Lower lobe of right lung (tissue), 2 donors: ENCODE measurements around the gene RFX5. TPM values are rescaled to one million over a fixed set of nuclear protein-coding genes. Genes with fewer than 3 reads are reported as not detected.

Experiments used
- ATAC-seq, 2 donors: fragments of 200-7000 bp; cut with Tn5 transposase; one replicate each; pipeline ENCODE4 v1.9.1; 2020 to 2022; ENCODE audit warnings: mild to moderate bottlenecking in 2 of 2, moderate library complexity in 2 of 2
- DNase-seq: peaks from one replicate; pipeline ENCODE4 v3.0.0-alpha.2; 2020
- H3K27ac ChIP-seq: fragments of 200-600 bp; one replicate; pipeline ENCODE4 v1.8.0; 2022
- H3K27me3 ChIP-seq: fragments of 200-600 bp; one replicate; pipeline ENCODE4 v1.8.0; 2022; ENCODE audit warnings: low read depth
- H3K36me3 ChIP-seq: fragments of 200-600 bp; one replicate; pipeline ENCODE4 v1.8.0; 2022; ENCODE audit warnings: mild to moderate bottlenecking
- H3K4me1 ChIP-seq: fragments of 200-600 bp; one replicate; pipeline ENCODE4 v1.8.0; 2022
- H3K4me3 ChIP-seq: fragments of 200-600 bp; one replicate; pipeline ENCODE4 v1.8.0; 2022; ENCODE audit warnings: mild to moderate bottlenecking
- H3K9me3 ChIP-seq: fragments of 200-600 bp; one replicate; pipeline ENCODE4 v1.8.0; 2022
- CTCF ChIP-seq: fragments of 200-600 bp; IDR thresholded peaks from one replicate; pipeline ENCODE4 v1.8.0; 2022; ENCODE audit warnings: antibody characterized with exemption, mild to moderate bottlenecking
- intact Hi-C: fragments of 100-400 bp; cut with DNase I; formaldehyde crosslinking; loops from one replicate; pipeline ENCODE4 v1.11.0; 2022
- total RNA-seq: library from RNA; stranded (reverse); fragmentation: NEBNext Ultra II Directional; extraction: Animal tissue kit (Norgen Biotek cat#: 25700); gene quantifications from one replicate; pipeline ENCODE4 v1.2.1, GENCODE V29; 2021
- donor health status: DM: no; HTN: yes; CAD: no; lungs with severe emphysema.

RFX5 gene
- total RNA-seq, 1 donor from 2014 or later = 57.6 TPM

- H3K9me3 ChIP-seq = no peaks in the 10 kb centered on the region
- no peak for TF ChIP-seq CTCF
- intact Hi-C loops = no loop called here
- ATAC-seq (no peak), DNase-seq (no peak)
- H3K4me3 ChIP-seq = no peak overlapping the region
- no peaks in the 10 kb centered on the region for H3K27me3 ChIP-seq
- no peak overlapping the region for H3K27ac ChIP-seq
- H3K4me1 ChIP-seq = no peaks in the 10 kb centered on the region
- no peaks in the 10 kb centered on the region for H3K36me3 ChIP-seq
These were observed 37.5 kb upstream of the RFX5 start for GRCh38 chr1:151384584-151384983.

GRCh38 chr1:151377150-151377884 lies 30.3 kb upstream of the RFX5 start:
- peaks cover 7% of the 10 kb centered on the region for H3K4me1 ChIP-seq
- H3K27me3 ChIP-seq = no peaks in the 10 kb centered on the region
- H3K36me3 ChIP-seq = no peaks in the 10 kb centered on the region
- no peaks in the 10 kb centered on the region for H3K9me3 ChIP-seq
- H3K27ac ChIP-seq = no peak overlapping the region
- H3K4me3 ChIP-seq = no peak overlapping the region
- DNase-seq = no peak
- no peak for ATAC-seq
- intact Hi-C loops = no loop called here
- TF ChIP-seq CTCF = no peak

- Histone ChIP-seq H3K4me1 (peaks cover 45% of the 10 kb centered on the region), H3K36me3 (peaks cover 14% of the 10 kb centered on the region), H3K9me3 (no peaks in the 10 kb centered on the region), H3K27me3 (no peaks in the 10 kb centered on the region), H3K27ac (no peak overlapping the region), H3K4me3 (no peak overlapping the region)
- TF ChIP-seq CTCF = no peak
- no peak for ATAC-seq
- DNase-seq = no peak
- intact Hi-C loops = no loop called here
These were observed 26.1 kb upstream of the RFX5 start for GRCh38 chr1:151373196-151373595.

- TF ChIP-seq CTCF = no peak
- H3K4me1 ChIP-seq = peaks cover 49% of the 10 kb centered on the region
- H3K27me3 ChIP-seq = no peaks in the 10 kb centered on the region
- H3K4me3 ChIP-seq = peak within 1 kb of the TSS; percentile 70
- peaks cover 23% of the 10 kb centered on the region for H3K36me3 ChIP-seq
- DNase-seq (peak; percentile 89), ATAC-seq (peak; percentile 86 to 89)
- no peaks in the 10 kb centered on the region for H3K9me3 ChIP-seq
- peak within 1 kb of the TSS; percentile 77 for H3K27ac ChIP-seq
- intact Hi-C loops = no loop called here
These were observed 25.2 kb upstream of the RFX5 start, which contains the start of gene SELENBP1 for GRCh38 chr1:151372058-151372934. Gene SELENBP1, minus strand, starts transcription at chr1:151372705. Its CDS starts 64 bp downstream, at chr1:151372641.

GRCh38 chr1:151371370-151372057 lies 24.5 kb upstream of the RFX5 start:
- Histone ChIP-seq H3K4me1 (peaks cover 49% of the 10 kb centered on the region), H3K27me3 (no peaks in the 10 kb centered on the region), H3K36me3 (peaks cover 31% of the 10 kb centered on the region), H3K9me3 (no peaks in the 10 kb centered on the region), H3K27ac (peak overlapping the region; percentile 77), H3K4me3 (peak overlapping the region; percentile 70)
- no peak for TF ChIP-seq CTCF
- peak; percentile 90 to 92 for ATAC-seq
- intact Hi-C loops = no loop called here
- peak; percentile 87 for DNase-seq
